Measurements from ENCODE around the gene LRRC4.
A peak's percentile ranks its signal among the peaks of the same experiment; 100 is the strongest.

Gene LRRC4

GRCh38 chr7:128031901-128032604, 816 bp upstream of the LRRC4 start:
- peak; percentile 93 for ATAC-seq
- DNase-seq, result peak; percentile 59

GRCh38 chr7:128030263-128030653, 979 bp downstream of the LRRC4 start:
- no peak for DNase-seq
- ATAC-seq, result no peak

- no peak for DNase-seq
- no peak for ATAC-seq
These were observed 1.7 kb downstream of the LRRC4 start for GRCh38 chr7:128029405-128029995.

GRCh38 chr7:128027485-128027980, 3.7 kb downstream of the LRRC4 start:
- DNase-seq, result no peak
- no peak for ATAC-seq

GRCh38 chr7:128026551-128026950, 4.7 kb downstream of the LRRC4 start:
- ATAC-seq (no peak), DNase-seq (no peak)

GRCh38 chr7:128025819-128026218, 5.4 kb downstream of the LRRC4 start:
- ATAC-seq, result no peak
- no peak for DNase-seq

- DNase-seq (no peak), ATAC-seq (no peak)
These were observed 5.9 kb downstream of the LRRC4 start for GRCh38 chr7:128025380-128025779.

GRCh38 chr7:128024151-128024550, 7.1 kb downstream of the LRRC4 start:
- ATAC-seq (no peak), DNase-seq (no peak)

GRCh38 chr7:128022631-128023532, 8.4 kb downstream of the LRRC4 start:
- DNase-seq (no peak), ATAC-seq (no peak)

- ATAC-seq (no peak), DNase-seq (no peak)
These were observed 9.9 kb downstream of the LRRC4 start for GRCh38 chr7:128021366-128021765.

GRCh38 chr7:128020159-128020558, 11.1 kb downstream of the LRRC4 start:
- DNase-seq (peak; percentile 56), ATAC-seq (no peak)

- DNase-seq, result no peak
- ATAC-seq, result no peak
These were observed 11.9 kb downstream of the LRRC4 start for GRCh38 chr7:128019288-128019687.

GRCh38 chr7:128017862-128018845, 13.1 kb downstream of the LRRC4 start:
- DNase-seq (no peak), ATAC-seq (peak; percentile 37)

GRCh38 chr7:128017460-128017859, 13.8 kb downstream of the LRRC4 start:
- DNase-seq (no peak), ATAC-seq (no peak)

GRCh38 chr7:128014811-128015210, 16.4 kb downstream of the LRRC4 start:
- DNase-seq (no peak), ATAC-seq (no peak)

GRCh38 chr7:128011131-128011661, 20.0 kb downstream of the LRRC4 start:
- ATAC-seq (no peak), DNase-seq (no peak)

GRCh38 chr7:128010391-128011127, 20.7 kb downstream of the LRRC4 start:
- DNase-seq (no peak), ATAC-seq (peak; percentile 55)

- no peak for DNase-seq
- no peak for ATAC-seq
These were observed 22.5 kb downstream of the LRRC4 start for GRCh38 chr7:128008744-128009143.

- ATAC-seq (no peak), DNase-seq (no peak)
These were observed 23.1 kb downstream of the LRRC4 start for GRCh38 chr7:128008141-128008540.

- ATAC-seq (no peak), DNase-seq (no peak)
These were observed 23.9 kb downstream of the LRRC4 start for GRCh38 chr7:128007303-128007680.
